Activated T-cell treated with anti-CD3 and anti-CD28 coated beads, Interleukin-2, amount 50 U/mL, for 24 hours (primary cell): Measurements from ENCODE around the gene NFATC1.

Source experiments
- DNase-seq: peaks from one replicate; pipeline ENCODE4 v3.0.0-alpha.2; 2020
- H3K27ac Mint-ChIP-seq: 2 replicates; pipeline ENCODE4 v1.8.0; 2020; ENCODE audit warnings: mild to moderate bottlenecking, mixed read lengths
- H3K27me3 Mint-ChIP-seq: 2 replicates; pipeline ENCODE4 v1.8.0; 2020; ENCODE audit warnings: mixed read lengths
- H3K36me3 Mint-ChIP-seq: 2 replicates; pipeline ENCODE4 v1.8.0; 2020; ENCODE audit warnings: low read depth, mixed read lengths
- H3K4me1 Mint-ChIP-seq: 2 replicates; pipeline ENCODE4 v1.8.0; 2020; ENCODE audit warnings: low read depth, mixed read lengths
- H3K4me3 Mint-ChIP-seq: 2 replicates; pipeline ENCODE4 v1.8.0; 2020; ENCODE audit warnings: mild to moderate bottlenecking, moderate library complexity, mixed read lengths
- H3K9me3 Mint-ChIP-seq: 2 replicates; pipeline ENCODE4 v1.8.0; 2020; ENCODE audit warnings: mixed read lengths

NFATC1 gene

DNA sequence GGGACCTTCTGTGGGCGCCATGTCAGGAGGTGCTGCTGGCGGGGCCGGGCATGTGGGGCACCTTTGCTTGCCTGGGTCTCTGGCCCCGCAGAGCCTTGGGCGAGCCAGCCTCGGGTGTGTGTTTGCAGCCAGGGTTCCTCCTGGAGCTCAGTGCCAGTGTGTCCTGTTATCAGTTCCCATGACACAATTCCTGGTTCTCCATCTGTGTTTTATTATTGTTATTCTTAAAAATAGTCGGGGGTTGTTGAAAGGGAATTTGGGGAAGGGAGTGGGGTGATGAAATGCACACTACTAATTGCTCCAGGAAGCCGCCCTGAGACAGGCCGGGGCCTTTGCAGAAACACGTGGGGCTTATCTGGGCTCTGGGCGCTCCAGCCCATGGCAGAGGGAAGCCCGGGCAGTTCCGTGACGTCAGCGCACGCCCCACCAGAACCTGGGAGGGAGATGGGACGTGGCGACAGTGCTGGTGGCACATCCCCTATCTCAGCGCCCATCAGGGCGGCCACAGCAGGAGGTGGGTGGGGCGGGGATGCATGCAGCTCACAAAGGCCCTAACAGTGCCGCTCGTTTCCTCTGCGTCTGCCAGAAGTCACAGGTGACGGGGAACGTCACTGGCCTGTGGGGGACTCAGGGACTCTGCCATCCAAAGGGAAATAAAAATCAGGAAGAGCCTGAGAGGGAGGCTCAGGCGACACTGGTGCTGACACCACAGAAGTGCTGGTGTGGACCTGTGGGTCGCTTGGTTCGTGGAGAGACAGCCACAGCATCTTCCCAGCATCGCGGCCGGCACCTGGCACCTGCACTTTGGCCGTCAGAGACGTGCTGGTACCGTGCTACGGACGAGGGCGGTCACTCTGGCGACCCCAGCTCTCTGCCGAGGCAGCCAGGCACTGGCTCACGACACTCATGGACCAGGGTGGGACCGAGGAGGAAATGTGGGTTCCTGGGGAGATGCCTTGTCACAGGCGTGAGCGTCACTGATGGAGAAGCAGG is 131.0 kb downstream of the NFATC1 start:
- Mint-ChIP-seq H3K36me3 (peaks cover 61% of the 10 kb centered on the region), H3K27ac (peak overlapping the region; percentile 89), H3K27me3 (no peaks in the 10 kb centered on the region), H3K4me1 (peaks cover 54% of the 10 kb centered on the region), H3K9me3 (no peaks in the 10 kb centered on the region), H3K4me3 (peak overlapping the region; percentile 15)
- peak; percentile 46 for DNase-seq

GRCh38 chr18:79527656-79528315 is 132.1 kb downstream of the NFATC1 start:
- Mint-ChIP-seq H3K4me3 (no peak overlapping the region), H3K27me3 (no peaks in the 10 kb centered on the region), H3K27ac (peak overlapping the region; percentile 64), H3K36me3 (peaks cover 62% of the 10 kb centered on the region), H3K4me1 (peaks cover 44% of the 10 kb centered on the region), H3K9me3 (no peaks in the 10 kb centered on the region)
- DNase-seq = peak; percentile 29

GRCh38 chr18:79528316-79528695 is 132.6 kb downstream of the NFATC1 start:
- H3K27me3 Mint-ChIP-seq = no peaks in the 10 kb centered on the region
- peaks cover 59% of the 10 kb centered on the region for H3K36me3 Mint-ChIP-seq
- no peak overlapping the region for H3K27ac Mint-ChIP-seq
- H3K4me1 Mint-ChIP-seq = peaks cover 39% of the 10 kb centered on the region
- H3K4me3 Mint-ChIP-seq = no peak overlapping the region
- H3K9me3 Mint-ChIP-seq = no peaks in the 10 kb centered on the region
- DNase-seq = peak; percentile 25

DNA sequence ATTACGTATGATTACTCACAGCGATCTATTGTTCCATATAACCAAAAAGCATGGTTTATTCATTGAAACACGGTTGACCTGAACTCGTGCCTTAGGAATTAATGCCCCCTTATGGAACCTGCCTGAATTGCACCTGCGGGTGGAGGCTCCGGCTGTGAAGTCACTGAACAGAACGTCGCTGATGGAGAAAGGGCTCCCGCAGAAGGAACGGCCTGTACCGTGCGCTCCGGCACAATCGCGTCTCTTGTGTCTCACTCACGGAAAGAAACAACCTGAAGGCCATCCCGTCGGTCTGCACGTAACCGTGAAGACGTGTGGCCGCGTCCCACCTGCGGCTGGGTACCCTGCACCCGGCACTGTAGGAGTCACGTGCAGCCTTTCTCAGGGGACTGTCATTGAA is 133.1 kb downstream of the NFATC1 start:
- no peak overlapping the region for H3K4me3 Mint-ChIP-seq
- H3K27ac Mint-ChIP-seq = no peak overlapping the region
- H3K4me1 Mint-ChIP-seq = peaks cover 34% of the 10 kb centered on the region
- peak; percentile 81 for DNase-seq
- peaks cover 59% of the 10 kb centered on the region for H3K36me3 Mint-ChIP-seq
- no peaks in the 10 kb centered on the region for H3K27me3 Mint-ChIP-seq
- no peaks in the 10 kb centered on the region for H3K9me3 Mint-ChIP-seq

DNA sequence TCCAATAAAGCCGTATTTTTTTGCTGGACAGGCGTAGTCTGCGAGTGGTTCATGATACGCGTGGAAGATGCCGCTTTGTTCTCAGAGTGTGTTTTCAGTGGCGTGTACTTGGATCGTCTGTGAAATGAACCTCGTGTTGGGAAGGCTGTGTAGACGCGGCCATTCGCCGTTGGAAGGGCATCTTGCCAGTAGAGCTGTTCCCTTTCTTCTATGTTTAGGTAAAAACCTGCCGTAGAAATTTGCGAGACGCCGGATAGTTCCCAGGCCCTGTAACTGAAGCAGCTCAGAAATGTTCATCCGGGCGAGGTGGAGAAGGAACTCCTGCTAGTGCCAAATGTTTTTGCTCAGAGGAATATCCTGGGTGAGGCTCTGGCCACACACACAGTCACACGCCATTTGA is 133.6 kb downstream of the NFATC1 start:
- H3K4me1 Mint-ChIP-seq = peaks cover 29% of the 10 kb centered on the region
- H3K27me3 Mint-ChIP-seq = no peaks in the 10 kb centered on the region
- DNase-seq = no peak
- H3K36me3 Mint-ChIP-seq = peaks cover 59% of the 10 kb centered on the region
- no peak overlapping the region for H3K27ac Mint-ChIP-seq
- no peaks in the 10 kb centered on the region for H3K9me3 Mint-ChIP-seq
- H3K4me3 Mint-ChIP-seq = no peak overlapping the region

- no peaks in the 10 kb centered on the region for H3K27me3 Mint-ChIP-seq
- peaks cover 24% of the 10 kb centered on the region for H3K4me1 Mint-ChIP-seq
- H3K9me3 Mint-ChIP-seq = no peaks in the 10 kb centered on the region
- DNase-seq = peak; percentile 22
- no peak overlapping the region for H3K27ac Mint-ChIP-seq
- H3K36me3 Mint-ChIP-seq = peaks cover 57% of the 10 kb centered on the region
- H3K4me3 Mint-ChIP-seq = no peak overlapping the region
Observed at GRCh38 chr18:79529991-79530390, 134.3 kb downstream of the NFATC1 start.

DNA sequence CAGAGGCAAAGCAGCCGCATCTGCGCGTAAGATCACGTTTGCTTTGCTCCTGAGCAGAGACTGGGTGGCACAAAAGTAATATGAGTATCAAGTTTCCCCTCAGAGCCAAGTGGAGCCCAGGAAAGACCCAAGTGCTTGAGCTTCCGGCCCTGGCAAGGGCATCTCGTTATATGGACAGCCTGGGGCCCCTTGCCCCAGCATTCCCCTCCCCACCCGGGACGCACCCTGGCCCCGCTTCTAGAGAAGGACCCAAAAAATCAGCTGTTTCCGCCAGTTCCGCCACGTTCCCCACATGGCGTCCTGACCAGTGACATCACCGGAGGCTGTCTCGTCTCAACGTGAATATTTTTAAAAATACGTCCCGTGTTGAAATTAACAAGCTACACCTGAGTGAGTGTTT is 135.1 kb downstream of the NFATC1 start:
- Mint-ChIP-seq H3K36me3 (peaks cover 57% of the 10 kb centered on the region), H3K27ac (no peak overlapping the region), H3K4me1 (peaks cover 18% of the 10 kb centered on the region), H3K9me3 (no peaks in the 10 kb centered on the region), H3K27me3 (no peaks in the 10 kb centered on the region), H3K4me3 (no peak overlapping the region)
- peak; percentile 18 for DNase-seq

GRCh38 chr18:79531386-79531785 is 135.7 kb downstream of the NFATC1 start:
- peaks cover 14% of the 10 kb centered on the region for H3K4me1 Mint-ChIP-seq
- H3K27me3 Mint-ChIP-seq = no peaks in the 10 kb centered on the region
- H3K36me3 Mint-ChIP-seq = peaks cover 55% of the 10 kb centered on the region
- H3K4me3 Mint-ChIP-seq = no peak overlapping the region
- DNase-seq = peak; percentile 25
- no peaks in the 10 kb centered on the region for H3K9me3 Mint-ChIP-seq
- H3K27ac Mint-ChIP-seq = no peak overlapping the region

- H3K27me3 Mint-ChIP-seq = no peaks in the 10 kb centered on the region
- no peaks in the 10 kb centered on the region for H3K9me3 Mint-ChIP-seq
- H3K4me1 Mint-ChIP-seq = peaks cover 8% of the 10 kb centered on the region
- H3K36me3 Mint-ChIP-seq = peaks cover 49% of the 10 kb centered on the region
- no peak overlapping the region for H3K27ac Mint-ChIP-seq
- peak; percentile 17 for DNase-seq
- H3K4me3 Mint-ChIP-seq = no peak overlapping the region
Observed at GRCh38 chr18:79531926-79532312, 136.2 kb downstream of the NFATC1 start.

GRCh38 chr18:79532313-79533007 is 136.7 kb downstream of the NFATC1 start:
- Mint-ChIP-seq H3K4me3 (no peak overlapping the region), H3K4me1 (peaks cover 5% of the 10 kb centered on the region), H3K27ac (no peak overlapping the region), H3K9me3 (no peaks in the 10 kb centered on the region), H3K36me3 (peaks cover 44% of the 10 kb centered on the region), H3K27me3 (no peaks in the 10 kb centered on the region)
- peak; percentile 22 for DNase-seq

GRCh38 chr18:79533146-79533545 is 137.4 kb downstream of the NFATC1 start:
- no peaks in the 10 kb centered on the region for H3K27me3 Mint-ChIP-seq
- no peak overlapping the region for H3K27ac Mint-ChIP-seq
- no peak for DNase-seq
- no peak overlapping the region for H3K4me3 Mint-ChIP-seq
- H3K9me3 Mint-ChIP-seq = no peaks in the 10 kb centered on the region
- H3K4me1 Mint-ChIP-seq = peaks cover 4% of the 10 kb centered on the region
- H3K36me3 Mint-ChIP-seq = peaks cover 42% of the 10 kb centered on the region

DNA sequence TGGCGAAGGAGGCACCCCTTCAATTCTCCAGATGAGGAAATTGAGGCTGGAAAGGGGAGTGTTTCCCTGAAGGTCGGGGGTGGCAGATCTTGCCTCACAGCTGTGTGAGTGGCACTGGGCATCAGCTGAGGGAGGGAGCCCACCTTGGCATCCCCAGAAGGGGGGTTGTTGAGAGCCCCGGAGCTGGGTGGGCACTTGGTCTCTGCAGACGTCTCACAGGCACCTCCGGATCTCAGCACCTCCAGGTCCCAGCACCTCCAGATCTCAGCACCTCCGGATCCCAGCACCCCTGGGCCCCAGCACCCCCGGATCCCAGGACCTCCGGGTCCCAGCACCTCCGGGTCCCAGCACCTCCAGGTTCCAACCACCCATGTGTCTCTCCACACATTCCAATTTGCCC is 137.9 kb downstream of the NFATC1 start:
- DNase-seq = peak; percentile 21
- Mint-ChIP-seq H3K36me3 (peaks cover 37% of the 10 kb centered on the region), H3K27me3 (no peaks in the 10 kb centered on the region), H3K4me3 (no peak overlapping the region), H3K9me3 (no peaks in the 10 kb centered on the region), H3K27ac (no peak overlapping the region), H3K4me1 (peaks cover 3% of the 10 kb centered on the region)

DNA sequence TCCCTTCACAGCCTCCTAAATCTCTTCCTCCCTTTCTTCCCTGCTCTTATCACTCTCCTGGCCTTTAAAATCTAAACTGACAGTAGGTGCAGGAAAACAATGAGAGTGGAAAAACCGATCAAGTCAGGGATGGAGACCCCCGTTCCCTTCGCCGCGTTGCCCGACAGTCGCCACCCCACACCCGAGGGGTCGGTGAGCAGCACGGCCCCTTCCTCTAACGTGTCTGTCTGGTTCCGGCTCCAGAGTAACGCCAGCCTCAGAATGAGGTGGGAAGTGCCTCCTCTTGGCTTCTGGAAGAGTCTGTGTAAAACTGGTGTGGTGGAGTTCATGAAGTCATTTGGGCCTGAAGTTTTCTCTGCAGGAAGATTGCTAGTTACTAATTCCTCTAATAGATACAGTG is 138.6 kb downstream of the NFATC1 start:
- H3K27ac Mint-ChIP-seq = no peak overlapping the region
- no peaks in the 10 kb centered on the region for H3K4me1 Mint-ChIP-seq
- H3K36me3 Mint-ChIP-seq = peaks cover 30% of the 10 kb centered on the region
- H3K27me3 Mint-ChIP-seq = no peaks in the 10 kb centered on the region
- H3K4me3 Mint-ChIP-seq = no peak overlapping the region
- H3K9me3 Mint-ChIP-seq = no peaks in the 10 kb centered on the region
- DNase-seq = no peak

GRCh38 chr18:79537758-79538157 is 142.0 kb downstream of the NFATC1 start:
- Mint-ChIP-seq H3K4me3 (no peak overlapping the region), H3K4me1 (no peaks in the 10 kb centered on the region), H3K36me3 (peaks cover 5% of the 10 kb centered on the region), H3K27ac (no peak overlapping the region), H3K27me3 (no peaks in the 10 kb centered on the region), H3K9me3 (no peaks in the 10 kb centered on the region)
- DNase-seq = peak; percentile 25
